OCI-LY1 (cell line): ENCODE data around the gene SLC12A4.

Experiments
- H2AFZ ChIP-seq: fragments of 200-600 bp; sonication (generic), shearing (Covaris generic); 2 replicates; pipeline ENCODE4 v1.6.0; 2014; ENCODE audit warnings: antibody characterized with exemption, mild to moderate bottlenecking, low read length
- H3F3A ChIP-seq: fragments of 200-600 bp; sonication (generic), shearing (Covaris generic); 2 replicates; pipeline ENCODE4 v1.6.0; 2014; ENCODE audit warnings: mild to moderate bottlenecking, antibody characterized with exemption, low read length, moderate library complexity; ENCODE audit not compliant: insufficient read depth
- H3K27ac ChIP-seq: fragments of 200-600 bp; sonication (generic); 2 replicates; pipeline ENCODE4 v1.5.1; 2014; ENCODE audit warnings: low read length, mixed run types, mild to moderate bottlenecking, low read depth; ENCODE audit not compliant: poor library complexity, severe bottlenecking
- H3K27me3 ChIP-seq: fragments of 200-600 bp; sonication (generic); 2 replicates; pipeline ENCODE4 v1.6.0; 2014; ENCODE audit warnings: antibody characterized with exemption, mild to moderate bottlenecking, low read length, moderate library complexity; ENCODE audit not compliant: insufficient read depth
- H3K36me3 ChIP-seq: fragments of 200-600 bp; sonication (generic); 2 replicates; pipeline ENCODE4 v1.6.1; 2014; ENCODE audit warnings: mild to moderate bottlenecking, antibody characterized with exemption, low read length, moderate library complexity, mixed read lengths; ENCODE audit not compliant: insufficient read depth
- H3K4me1 ChIP-seq: fragments of 200-600 bp; sonication (generic); 2 replicates; pipeline ENCODE4 v1.5.1; 2014; ENCODE audit warnings: mild to moderate bottlenecking, low read length, moderate library complexity; ENCODE audit not compliant: insufficient read depth, severe bottlenecking
- H3K4me2 ChIP-seq: fragments of 200-600 bp; sonication (generic), shearing (Covaris generic); 2 replicates; pipeline ENCODE4 v1.6.1; 2014; ENCODE audit warnings: low read length
- H3K4me3 ChIP-seq: fragments of 200-600 bp; sonication (generic); 2 replicates; pipeline ENCODE4 v1.5.1; 2014; ENCODE audit warnings: low read length, low read depth, mild to moderate bottlenecking, mixed read lengths; ENCODE audit not compliant: poor library complexity, severe bottlenecking
- H3K79me2 ChIP-seq: fragments of 200-600 bp; shearing (Covaris generic); 2 replicates; pipeline ENCODE4 v1.6.1; 2016; ENCODE audit warnings: mixed run types, low read length, mixed read lengths; ENCODE audit not compliant: insufficient read depth
- H3K9ac ChIP-seq: fragments of 200-600 bp; sonication (generic), shearing (Covaris generic); 2 replicates; pipeline ENCODE4 v1.6.1; 2014; ENCODE audit warnings: mild to moderate bottlenecking, low read length, mixed read lengths
- H3K9me2 ChIP-seq: fragments of 200-600 bp; sonication (generic), shearing (Covaris generic); 2 replicates; pipeline ENCODE4 v1.6.1; 2014; ENCODE audit warnings: low read depth, mild to moderate bottlenecking, low read length, mixed read lengths
- H3K9me3 ChIP-seq: fragments of 200-600 bp; shearing (Covaris generic); 2 replicates; pipeline ENCODE4 v1.6.1; 2014; ENCODE audit warnings: low read length, mixed read lengths
- H4K20me1 ChIP-seq: fragments of 200-600 bp; sonication (generic), shearing (Covaris generic); 2 replicates; pipeline ENCODE4 v1.6.0; 2016; ENCODE audit warnings: mild to moderate bottlenecking, low read length; ENCODE audit not compliant: insufficient read depth
- EZH2 ChIP-seq: fragments of 200-600 bp; sonication (generic), shearing (Covaris generic); IDR thresholded peaks from 2 replicates; pipeline ENCODE4 v1.8.0; 2017; ENCODE audit warnings: borderline replicate concordance, mixed run types, mild to moderate bottlenecking, antibody characterized with exemption, low read length, moderate library complexity, mixed read lengths
- TF ChIP-seq, protein P1 (sequence below): fragments of 200-600 bp; sonication (generic), shearing (Covaris generic); IDR thresholded peaks from 2 replicates; pipeline ENCODE4 v1.5.1; 2017; ENCODE audit warnings: mild to moderate bottlenecking, antibody characterized with exemption, low read length, moderate library complexity, mixed read lengths

SLC12A4 gene

DNA sequence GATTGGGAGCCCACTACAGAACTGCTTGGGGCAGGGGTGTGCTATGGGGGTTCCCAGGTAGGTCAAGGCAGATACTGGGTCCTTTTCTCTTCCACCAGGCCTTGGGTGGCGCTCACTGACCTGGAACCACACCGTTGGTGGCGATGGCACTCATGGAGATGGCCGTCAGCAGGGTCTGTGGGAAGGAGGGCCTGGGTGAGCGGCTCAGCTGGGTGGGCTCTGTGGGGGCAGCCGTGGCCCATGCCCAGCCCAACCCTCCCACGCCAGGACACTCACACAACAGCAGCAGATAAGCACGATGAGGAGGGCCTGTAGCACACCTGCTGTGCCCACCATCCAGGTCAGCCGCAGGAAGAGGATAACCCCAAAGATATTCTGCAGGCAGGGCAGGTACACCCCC lies 10.8 kb downstream of the SLC12A4 start:
- no peaks in the 10 kb centered on the region for H4K20me1 ChIP-seq
- no peak overlapping the region for H3K9ac ChIP-seq
- no peak overlapping the region for H3K4me2 ChIP-seq
- H3K4me3 ChIP-seq = no peak overlapping the region
- no peaks in the 10 kb centered on the region for H3K4me1 ChIP-seq
- no peaks in the 10 kb centered on the region for H3F3A ChIP-seq
- H2AFZ ChIP-seq = no peak overlapping the region
- H3K27me3 ChIP-seq = no peaks in the 10 kb centered on the region
- H3K9me2 ChIP-seq = no peaks in the 10 kb centered on the region
- TF ChIP-seq EZH2 = no peak
- no peak overlapping the region for H3K27ac ChIP-seq
- no peaks in the 10 kb centered on the region for H3K79me2 ChIP-seq
- peaks cover 11% of the 10 kb centered on the region; the same call in 1 of the 2 replicates for H3K36me3 ChIP-seq
- no peaks in the 10 kb centered on the region for H3K9me3 ChIP-seq

DNA sequence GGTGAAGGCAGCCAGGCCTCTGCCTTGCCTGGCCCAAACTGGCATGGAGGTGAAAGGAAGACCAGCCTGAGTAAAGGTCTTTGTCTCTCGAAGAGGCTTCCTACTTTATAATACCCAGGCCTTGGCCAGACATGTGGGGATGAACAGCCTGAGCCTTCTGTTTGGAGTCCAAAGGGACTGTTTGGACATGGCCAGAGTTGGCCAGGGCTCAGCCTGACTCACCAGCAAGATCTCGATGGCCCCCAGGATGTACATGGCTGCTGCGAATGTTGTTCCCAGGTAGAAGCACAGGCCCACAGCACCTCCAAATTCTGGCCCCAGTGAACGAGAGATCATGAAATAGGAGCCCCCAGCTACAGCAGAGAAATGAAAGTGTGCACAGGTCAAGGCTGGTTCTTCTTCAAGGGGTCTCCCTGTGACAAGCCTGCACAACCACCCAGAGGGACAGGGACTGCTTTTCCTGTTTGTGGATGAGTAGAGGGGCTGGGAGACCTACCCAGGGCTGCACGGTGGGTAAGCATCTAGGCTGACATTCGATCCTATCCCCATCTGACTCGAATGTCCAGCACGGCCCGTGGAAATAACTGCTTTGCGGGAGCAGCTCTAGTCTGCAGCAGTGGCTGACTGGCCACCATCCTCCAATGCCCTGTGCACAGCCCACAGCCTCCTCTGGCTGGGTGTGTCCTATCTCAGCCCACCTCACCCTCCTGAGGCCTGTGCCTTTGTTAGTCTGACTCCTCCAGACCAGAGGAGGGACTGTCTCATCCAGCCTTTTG lies 13.8 kb downstream of the SLC12A4 start:
- no peak overlapping the region for H2AFZ ChIP-seq
- H3K27ac ChIP-seq = no peak overlapping the region
- H3K79me2 ChIP-seq = no peaks in the 10 kb centered on the region
- H3K9me3 ChIP-seq = no peaks in the 10 kb centered on the region
- H3K9ac ChIP-seq = no peak overlapping the region
- H3F3A ChIP-seq = no peaks in the 10 kb centered on the region
- no peaks in the 10 kb centered on the region for H3K4me1 ChIP-seq
- TF ChIP-seq, protein P1, sequence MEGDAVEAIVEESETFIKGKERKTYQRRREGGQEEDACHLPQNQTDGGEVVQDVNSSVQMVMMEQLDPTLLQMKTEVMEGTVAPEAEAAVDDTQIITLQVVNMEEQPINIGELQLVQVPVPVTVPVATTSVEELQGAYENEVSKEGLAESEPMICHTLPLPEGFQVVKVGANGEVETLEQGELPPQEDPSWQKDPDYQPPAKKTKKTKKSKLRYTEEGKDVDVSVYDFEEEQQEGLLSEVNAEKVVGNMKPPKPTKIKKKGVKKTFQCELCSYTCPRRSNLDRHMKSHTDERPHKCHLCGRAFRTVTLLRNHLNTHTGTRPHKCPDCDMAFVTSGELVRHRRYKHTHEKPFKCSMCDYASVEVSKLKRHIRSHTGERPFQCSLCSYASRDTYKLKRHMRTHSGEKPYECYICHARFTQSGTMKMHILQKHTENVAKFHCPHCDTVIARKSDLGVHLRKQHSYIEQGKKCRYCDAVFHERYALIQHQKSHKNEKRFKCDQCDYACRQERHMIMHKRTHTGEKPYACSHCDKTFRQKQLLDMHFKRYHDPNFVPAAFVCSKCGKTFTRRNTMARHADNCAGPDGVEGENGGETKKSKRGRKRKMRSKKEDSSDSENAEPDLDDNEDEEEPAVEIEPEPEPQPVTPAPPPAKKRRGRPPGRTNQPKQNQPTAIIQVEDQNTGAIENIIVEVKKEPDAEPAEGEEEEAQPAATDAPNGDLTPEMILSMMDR = no peak
- no peak overlapping the region for H3K4me3 ChIP-seq
- H3K27me3 ChIP-seq = no peaks in the 10 kb centered on the region
- no peak overlapping the region for H3K4me2 ChIP-seq
- H3K36me3 ChIP-seq = peaks cover 12% of the 10 kb centered on the region; the same call in 1 of the 2 replicates
- no peaks in the 10 kb centered on the region for H3K9me2 ChIP-seq
- H4K20me1 ChIP-seq = no peaks in the 10 kb centered on the region

DNA sequence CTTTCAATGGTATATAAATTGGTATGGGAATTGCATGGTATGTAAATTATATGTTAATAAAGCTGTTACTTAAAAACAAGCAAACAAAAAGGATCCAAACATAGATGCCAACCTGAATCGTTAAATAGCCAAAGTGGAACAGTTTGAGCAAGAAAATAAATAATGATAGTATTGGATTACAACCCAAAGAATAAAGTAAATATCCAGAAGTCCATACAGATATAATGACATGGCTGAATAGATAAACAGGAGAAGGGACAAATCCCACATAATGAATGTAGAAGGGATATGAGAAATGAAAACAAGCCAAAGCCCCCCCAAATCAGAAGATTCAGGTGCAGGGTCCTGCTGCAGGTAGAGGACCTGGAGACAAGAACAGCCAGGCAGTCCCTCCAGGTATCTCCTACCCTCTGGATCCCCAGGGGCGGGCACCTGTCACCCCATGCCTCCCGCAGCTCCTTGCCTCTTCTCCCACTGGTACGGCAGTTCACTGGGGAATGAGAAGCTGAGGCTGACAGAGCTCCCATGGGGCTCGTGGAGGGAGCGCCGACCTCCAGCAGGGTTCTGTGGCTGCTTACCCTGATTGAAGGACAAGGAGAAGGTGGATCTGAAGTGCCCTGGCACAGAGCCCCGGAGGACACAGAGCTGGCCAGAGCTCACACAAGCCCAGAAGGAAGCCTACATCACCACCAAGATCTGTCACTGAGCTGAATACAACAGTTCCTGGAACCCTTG lies 14.6 kb downstream of the SLC12A4 start:
- no peaks in the 10 kb centered on the region for H3F3A ChIP-seq
- peaks cover 12% of the 10 kb centered on the region; the same call in 1 of the 2 replicates for H3K36me3 ChIP-seq
- no peak overlapping the region for H3K27ac ChIP-seq
- no peaks in the 10 kb centered on the region for H3K79me2 ChIP-seq
- H3K4me3 ChIP-seq = no peak overlapping the region
- no peak overlapping the region for H3K9ac ChIP-seq
- no peaks in the 10 kb centered on the region for H3K9me3 ChIP-seq
- H3K4me2 ChIP-seq = no peak overlapping the region
- TF ChIP-seq, protein P1 = no peak
- TF ChIP-seq EZH2 = no peak
- no peak overlapping the region for H2AFZ ChIP-seq
- no peaks in the 10 kb centered on the region for H3K9me2 ChIP-seq
- no peaks in the 10 kb centered on the region for H3K4me1 ChIP-seq
- H4K20me1 ChIP-seq = no peaks in the 10 kb centered on the region
- H3K27me3 ChIP-seq = no peaks in the 10 kb centered on the region
